Endodermal cell (in vitro differentiated cells): ENCODE results near the gene RDH14. TPM values are rescaled to one million over a fixed set of nuclear protein-coding genes. Genes with fewer than 3 reads are reported as not detected.

Experiments
- DNase-seq: peaks from one replicate; pipeline ENCODE4 v3.0.0-alpha.2; 2017
- H3K27ac ChIP-seq: 2 replicates; pipeline ENCODE4 v1.5.1; 2013; ENCODE audit warnings: mild to moderate bottlenecking, low read depth, low read length, moderate library complexity
- H3K27me3 ChIP-seq: 2 replicates; pipeline ENCODE4 v1.6.1; 2013; ENCODE audit warnings: mild to moderate bottlenecking, low read length, moderate library complexity; ENCODE audit not compliant: insufficient read depth, control insufficient read depth, poor library complexity, severe bottlenecking
- H3K36me3 ChIP-seq: 2 replicates; pipeline ENCODE4 v1.7.0; 2013; ENCODE audit warnings: mild to moderate bottlenecking, low read length, moderate library complexity; ENCODE audit not compliant: control insufficient read depth, insufficient read depth
- H3K4me1 ChIP-seq: one replicate; pipeline ENCODE4 v1.7.0; 2013; ENCODE audit warnings: low read length; ENCODE audit not compliant: control insufficient read depth, insufficient read depth
- H3K4me3 ChIP-seq: 2 replicates; pipeline ENCODE4 v1.5.1; 2013; ENCODE audit warnings: mild to moderate bottlenecking, low read length, moderate library complexity
- H3K9ac ChIP-seq: 2 replicates; pipeline ENCODE4 v1.6.1; 2013; ENCODE audit warnings: mild to moderate bottlenecking, low read length, moderate library complexity; ENCODE audit not compliant: poor library complexity, severe bottlenecking; ENCODE audit errors: extremely low read depth
- H3K9me3 ChIP-seq: 2 replicates; pipeline ENCODE4 v1.6.1; 2013; ENCODE audit warnings: mild to moderate bottlenecking, low read length, moderate library complexity; ENCODE audit not compliant: control insufficient read depth
- H3K27ac Mint-ChIP-seq: 2 replicates; pipeline ENCODE4 v1.8.0; 2020; ENCODE audit warnings: mixed read lengths
- H3K27me3 Mint-ChIP-seq: 2 replicates; pipeline ENCODE4 v1.8.0; 2021; ENCODE audit warnings: mild to moderate bottlenecking, mixed read lengths; ENCODE audit not compliant: insufficient read depth
- H3K36me3 Mint-ChIP-seq: 2 replicates; pipeline ENCODE4 v1.8.0; 2020; ENCODE audit warnings: low read depth, mixed read lengths
- H3K4me1 Mint-ChIP-seq: 2 replicates; pipeline ENCODE4 v1.8.0; 2020; ENCODE audit warnings: mixed read lengths
- H3K4me3 Mint-ChIP-seq: 2 replicates; pipeline ENCODE4 v1.8.0; 2020; ENCODE audit warnings: mild to moderate bottlenecking, moderate library complexity, mixed read lengths
- H3K9me3 Mint-ChIP-seq: 2 replicates; pipeline ENCODE4 v1.8.0; 2020; ENCODE audit warnings: mild to moderate bottlenecking, mixed read lengths
- WGBS, 2 experiments: methylation state at CpG; one replicate each; pipeline versions ENCODE4 v1.1.5 to v1.1.7; 2013; ENCODE audit warnings: missing lambda C conversion rate in 2 of 2, mixed read lengths in 1 of 2; ENCODE audit not compliant: insufficient coverage in 1 of 2, insufficient read length in 1 of 2; 5-methylcytosine and 5-hydroxymethylcytosine counted together
- total RNA-seq, 2 donors: library from RNA; stranded (reverse); fragmentation: NEBNext Ultra II Directional in 1 of 2; extraction: Animal tissue kit (Norgen Biotek cat#: 25700) in 1 of 2; gene quantifications; 2 replicates in 1 of 2; 3 replicates in 1 of 2; pipeline ENCODE4 v1.2.1, GENCODE V29; 2021
- TF ChIP-seq, protein P1 (sequence below): fragments of 200-600 bp; sonication (generic); conservative IDR thresholded peaks from 2 replicates; pipeline ENCODE4 v1.5.0; 2021; ENCODE audit warnings: antibody characterized with exemption, mild to moderate bottlenecking

RDH14 gene
- total RNA-seq, 2 donors from 2014 or later: 22.6 to 23.0 TPM

DNA sequence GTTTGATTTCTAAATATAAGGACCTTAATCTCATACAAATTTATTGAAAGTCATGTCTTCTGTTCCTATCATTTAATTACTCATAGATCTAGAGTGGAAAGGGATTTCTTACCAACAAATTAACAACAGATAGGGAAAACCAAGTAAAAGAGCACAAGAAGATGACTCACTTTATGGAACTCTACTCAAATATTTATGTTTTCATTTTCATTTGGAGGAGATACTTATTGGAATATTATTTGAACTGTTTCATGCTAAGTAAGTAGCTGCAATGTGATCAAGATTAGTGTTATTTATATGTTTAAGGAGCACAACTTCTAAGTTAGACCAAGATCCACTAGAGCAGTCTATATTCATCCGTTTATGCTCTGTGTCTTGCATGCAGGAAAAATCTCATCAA lies 27.6 kb upstream of the RDH14 start:
- H3K9me3 ChIP-seq: no peaks in the 10 kb centered on the region
- H3K9ac ChIP-seq: no peak overlapping the region
- H3K27me3 Mint-ChIP-seq: no peaks in the 10 kb centered on the region
- DNase-seq: no peak
- TF ChIP-seq, protein P1, sequence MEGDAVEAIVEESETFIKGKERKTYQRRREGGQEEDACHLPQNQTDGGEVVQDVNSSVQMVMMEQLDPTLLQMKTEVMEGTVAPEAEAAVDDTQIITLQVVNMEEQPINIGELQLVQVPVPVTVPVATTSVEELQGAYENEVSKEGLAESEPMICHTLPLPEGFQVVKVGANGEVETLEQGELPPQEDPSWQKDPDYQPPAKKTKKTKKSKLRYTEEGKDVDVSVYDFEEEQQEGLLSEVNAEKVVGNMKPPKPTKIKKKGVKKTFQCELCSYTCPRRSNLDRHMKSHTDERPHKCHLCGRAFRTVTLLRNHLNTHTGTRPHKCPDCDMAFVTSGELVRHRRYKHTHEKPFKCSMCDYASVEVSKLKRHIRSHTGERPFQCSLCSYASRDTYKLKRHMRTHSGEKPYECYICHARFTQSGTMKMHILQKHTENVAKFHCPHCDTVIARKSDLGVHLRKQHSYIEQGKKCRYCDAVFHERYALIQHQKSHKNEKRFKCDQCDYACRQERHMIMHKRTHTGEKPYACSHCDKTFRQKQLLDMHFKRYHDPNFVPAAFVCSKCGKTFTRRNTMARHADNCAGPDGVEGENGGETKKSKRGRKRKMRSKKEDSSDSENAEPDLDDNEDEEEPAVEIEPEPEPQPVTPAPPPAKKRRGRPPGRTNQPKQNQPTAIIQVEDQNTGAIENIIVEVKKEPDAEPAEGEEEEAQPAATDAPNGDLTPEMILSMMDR: no peak
- no peaks in the 10 kb centered on the region for H3K4me1 Mint-ChIP-seq
- H3K4me3 ChIP-seq: no peak overlapping the region
- WGBS, 2 experiments: 86% methylated on average over 1 of the region's 1 CpG; no CpG with 5 or more reads in 1 of the 2 experiments
- H3K27ac Mint-ChIP-seq: no peak overlapping the region
- no peaks in the 10 kb centered on the region for H3K27me3 ChIP-seq
- peaks cover 2% of the 10 kb centered on the region for H3K9me3 Mint-ChIP-seq
- no peak overlapping the region for H3K27ac ChIP-seq
- no peaks in the 10 kb centered on the region for H3K36me3 ChIP-seq
- no peaks in the 10 kb centered on the region for H3K4me1 ChIP-seq
- no peak overlapping the region for H3K4me3 Mint-ChIP-seq
- H3K36me3 Mint-ChIP-seq: no peaks in the 10 kb centered on the region

DNA sequence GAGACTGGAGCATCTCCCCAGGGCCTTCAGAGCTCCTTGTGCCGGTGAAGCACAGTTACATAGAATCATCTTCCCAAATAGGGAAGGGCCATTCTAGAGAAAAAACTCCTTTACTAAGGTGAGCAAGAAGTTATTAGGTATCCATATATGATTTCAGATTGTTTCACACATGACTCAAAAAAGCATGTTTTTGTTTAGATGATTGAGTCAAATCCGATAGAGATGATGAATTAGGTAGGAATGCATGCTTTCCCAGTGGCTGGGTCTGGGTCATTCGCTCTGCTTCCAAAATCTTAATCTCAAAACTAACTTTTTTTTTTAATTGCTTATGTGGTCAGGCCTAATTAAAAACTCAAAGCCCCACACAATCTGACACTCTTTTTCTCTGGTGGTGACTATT lies 25.1 kb upstream of the RDH14 start:
- H3K4me3 ChIP-seq: no peak overlapping the region
- Mint-ChIP-seq H3K27me3 (no peaks in the 10 kb centered on the region), H3K27ac (no peak overlapping the region), H3K36me3 (no peaks in the 10 kb centered on the region), H3K4me1 (no peaks in the 10 kb centered on the region), H3K4me3 (no peak overlapping the region), H3K9me3 (peaks cover 2% of the 10 kb centered on the region)
- DNase-seq: no peak
- no peaks in the 10 kb centered on the region for H3K36me3 ChIP-seq
- no peaks in the 10 kb centered on the region for H3K27me3 ChIP-seq
- H3K27ac ChIP-seq: no peak overlapping the region
- WGBS, 2 experiments: 83 to 96% methylated on average over 1 to 3 of the region's 3 CpGs
- H3K9me3 ChIP-seq: no peaks in the 10 kb centered on the region
- no peaks in the 10 kb centered on the region for H3K4me1 ChIP-seq
- H3K9ac ChIP-seq: no peak overlapping the region
- TF ChIP-seq, protein P1: no peak

DNA sequence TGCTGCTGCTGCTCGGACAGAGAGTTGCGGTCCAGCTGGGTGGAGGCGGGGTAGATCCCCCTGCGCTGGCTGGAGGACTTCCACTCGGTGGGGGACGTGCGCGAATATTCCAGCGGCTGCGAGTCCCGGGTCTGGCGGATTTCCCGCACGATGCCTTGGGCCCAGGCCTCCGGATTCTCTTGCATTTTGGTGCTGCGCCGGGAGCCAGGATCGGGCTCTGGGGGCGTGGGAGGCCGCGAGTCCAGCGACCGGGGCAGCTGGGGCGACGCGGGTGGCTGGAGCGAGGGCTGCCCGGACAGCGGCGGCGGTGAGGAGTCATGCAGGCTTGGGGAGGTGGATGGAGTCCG lies 24.1 kb upstream of the RDH14 start:
- H3K27me3 ChIP-seq: no peaks in the 10 kb centered on the region

More for the DNA sequence above, 24.1 kb upstream of the RDH14 start:
- Mint-ChIP-seq H3K36me3 (no peaks in the 10 kb centered on the region), H3K4me3 (no peak overlapping the region), H3K9me3 (peaks cover 2% of the 10 kb centered on the region), H3K27ac (no peak overlapping the region), H3K27me3 (no peaks in the 10 kb centered on the region), H3K4me1 (no peaks in the 10 kb centered on the region)
- Histone ChIP-seq H3K27ac (no peak overlapping the region), H3K36me3 (no peaks in the 10 kb centered on the region), H3K4me1 (no peaks in the 10 kb centered on the region), H3K9ac (no peak overlapping the region), H3K9me3 (no peaks in the 10 kb centered on the region), H3K4me3 (no peak overlapping the region)
- WGBS, 2 experiments: 93 to 98% methylated on average over 8 to 32 of the region's 32 CpGs
- no peak for DNase-seq
- TF ChIP-seq, protein P1: no peak
